GM23338 (cell line): Measurements from ENCODE around the gene PARD3. TPM values are rescaled to one million over a fixed set of nuclear protein-coding genes. Genes with fewer than 3 reads are reported as not detected.

Experiments
- ATAC-seq: fragments of 200-7000 bp; cut with Tn5 transposase; 3 replicates; pipeline ENCODE4 v1.9.1; 2020
- DNase-seq: peaks from one replicate; pipeline ENCODE4 v3.0.0-alpha.2; 2015; ENCODE audit warnings: low spot score
- H2AFZ ChIP-seq: fragments of 200-600 bp; sonication (generic); 2 replicates; pipeline ENCODE4 v1.8.0; 2016; ENCODE audit warnings: antibody characterized with exemption, mild to moderate bottlenecking, moderate library complexity
- H3F3A ChIP-seq: fragments of 200-600 bp; sonication (generic); replicated peaks from 2 replicates; pipeline ENCODE4 v1.8.0; 2017; ENCODE audit warnings: antibody characterized with exemption, mixed run types, low read depth
- H3K27ac ChIP-seq: fragments of 200-600 bp; sonication (generic); 2 replicates; pipeline ENCODE4 v1.6.1; 2016; ENCODE audit warnings: low read depth
- H3K27me3 ChIP-seq: fragments of 200-600 bp; sonication (generic); 2 replicates; pipeline ENCODE4 v1.8.0; 2016; ENCODE audit warnings: mild to moderate bottlenecking, mixed run types, moderate library complexity; ENCODE audit not compliant: insufficient read depth
- H3K36me3 ChIP-seq: fragments of 200-600 bp; sonication (generic); 2 replicates; pipeline ENCODE4 v1.8.0; 2016; ENCODE audit warnings: mild to moderate bottlenecking; ENCODE audit not compliant: insufficient read depth
- H3K4me1 ChIP-seq: fragments of 200-600 bp; sonication (generic); 2 replicates; pipeline ENCODE4 v1.8.0; 2016; ENCODE audit warnings: mild to moderate bottlenecking, moderate library complexity; ENCODE audit not compliant: insufficient read depth
- H3K4me2 ChIP-seq: fragments of 200-600 bp; sonication (generic); 2 replicates; pipeline ENCODE4 v1.7.1; 2017; ENCODE audit warnings: mixed run types
- H3K4me3 ChIP-seq: fragments of 200-600 bp; sonication (generic); 2 replicates; pipeline ENCODE4 v1.6.1; 2016; ENCODE audit warnings: mixed run types
- H3K79me2 ChIP-seq: fragments of 200-600 bp; sonication (generic); replicated peaks from 2 replicates; pipeline ENCODE4 v1.8.0; 2017; ENCODE audit warnings: mild to moderate bottlenecking; ENCODE audit not compliant: insufficient read depth
- H3K9me2 ChIP-seq: fragments of 200-600 bp; sonication (generic); 2 replicates; pipeline ENCODE4 v1.8.0; 2017; ENCODE audit not compliant: insufficient read depth
- H4K20me1 ChIP-seq: fragments of 200-600 bp; sonication (generic); replicated peaks from 2 replicates; pipeline ENCODE4 v1.8.0; 2017; ENCODE audit warnings: mild to moderate bottlenecking; ENCODE audit not compliant: insufficient read depth
- H3K27ac Mint-ChIP-seq: 2 replicates; pipeline ENCODE4 v1.8.0; 2020; ENCODE audit warnings: inconsistent platforms, mild to moderate bottlenecking, moderate library complexity, mixed read lengths
- H3K27me3 Mint-ChIP-seq: 3 replicates; pipeline ENCODE4 v1.8.0; 2022; ENCODE audit warnings: low read depth, mild to moderate bottlenecking, moderate library complexity, mixed read lengths, inconsistent platforms; ENCODE audit not compliant: insufficient read depth, poor library complexity
- H3K36me3 Mint-ChIP-seq: 3 replicates; pipeline ENCODE4 v1.8.0; 2021; ENCODE audit warnings: low read depth, mild to moderate bottlenecking, inconsistent platforms, moderate library complexity, mixed read lengths
- H3K4me1 Mint-ChIP-seq: 3 replicates; pipeline ENCODE4 v1.8.0; 2020; ENCODE audit warnings: mild to moderate bottlenecking, inconsistent platforms, mixed read lengths
- H3K4me3 Mint-ChIP-seq: 3 replicates; pipeline ENCODE4 v1.8.0; 2021; ENCODE audit warnings: moderate library complexity, mild to moderate bottlenecking, inconsistent platforms, mixed read lengths
- H3K9me3 Mint-ChIP-seq: 3 replicates; pipeline ENCODE4 v1.8.0; 2020; ENCODE audit warnings: moderate library complexity, mild to moderate bottlenecking, inconsistent platforms, mixed read lengths
- CREB1 ChIP-seq: fragments of 250-450 bp; sonication (Bioruptor Pico); IDR thresholded peaks from 2 replicates; pipeline ENCODE4 v1.5.0; 2020; ENCODE audit warnings: low read depth, mild to moderate bottlenecking, moderate library complexity
- EZH2 ChIP-seq: fragments of 200-600 bp; sonication (generic); IDR thresholded peaks from one replicate; pipeline ENCODE4 v1.8.0; 2017; ENCODE audit warnings: antibody characterized with exemption, mild to moderate bottlenecking, low read depth; ENCODE audit not compliant: unreplicated experiment
- EZH2phosphoT487 ChIP-seq: fragments of 200-600 bp; sonication (generic); IDR thresholded peaks from one replicate; pipeline ENCODE4 v1.8.1; 2018; ENCODE audit warnings: antibody characterized with exemption; ENCODE audit not compliant: unreplicated experiment
- JUNB ChIP-seq: IDR thresholded peaks from one replicate; pipeline ENCODE4 v1.6.1; 2016; ENCODE audit warnings: antibody characterized with exemption; ENCODE audit not compliant: unreplicated experiment
- NANOG ChIP-seq: IDR thresholded peaks from 2 replicates; pipeline ENCODE4 v1.6.1; 2016; ENCODE audit warnings: antibody characterized with exemption, borderline replicate concordance
- POLR2AphosphoS5 ChIP-seq: IDR thresholded peaks from 2 replicates; pipeline ENCODE4 v1.6.1; 2016; ENCODE audit warnings: antibody characterized with exemption, low read depth
- STAT1 ChIP-seq: IDR thresholded peaks from one replicate; pipeline ENCODE4 v1.6.1; 2016; ENCODE audit warnings: antibody characterized with exemption; ENCODE audit not compliant: unreplicated experiment
- ZNF114 ChIP-seq: fragments of 250-450 bp; sonication (Bioruptor Pico); IDR thresholded peaks from 2 replicates; pipeline ENCODE4 v1.5.0; 2020; ENCODE audit warnings: mild to moderate bottlenecking, moderate library complexity
- ZNF331 ChIP-seq: fragments of 250-450 bp; sonication (Bioruptor Pico); IDR thresholded peaks from 2 replicates; pipeline ENCODE4 v1.5.0; 2020; ENCODE audit warnings: low read depth, mild to moderate bottlenecking, moderate library complexity
- polyA plus RNA-seq: library from polyadenylated mRNA; unstranded; fragments of >200 nt; fragmentation: Nextera tagmentation; extraction: Ambion mirVana; gene quantifications from 2 replicates; pipeline ENCODE4 v1.2.1, GENCODE V29; 2016
- total RNA-seq: library from RNA; depleted of rRNA; stranded (reverse); fragments of >200 nt; shearing (Covaris generic); gene quantifications from 2 replicates; pipeline ENCODE4 v1.2.3, GENCODE V29; 2014
- TF ChIP-seq, protein P1 (sequence below): IDR thresholded peaks from one replicate; pipeline ENCODE4 v1.6.1; 2018; ENCODE audit warnings: antibody characterized with exemption; ENCODE audit not compliant: unreplicated experiment
- TF ChIP-seq, protein P2 (sequence below): fragments of 250-450 bp; sonication (Bioruptor Pico); IDR thresholded peaks from 2 replicates; pipeline ENCODE4 v1.5.0; 2020; ENCODE audit warnings: mild to moderate bottlenecking, moderate library complexity
- TF ChIP-seq, protein P3 (sequence below): IDR thresholded peaks from 2 replicates; pipeline ENCODE4 v1.6.1; 2016; ENCODE audit warnings: antibody characterized with exemption

The PARD3 gene
- total and polyA plus RNA-seq, 2 experiments from 2014 or later = 30.2 to 51.4 TPM

DNA sequence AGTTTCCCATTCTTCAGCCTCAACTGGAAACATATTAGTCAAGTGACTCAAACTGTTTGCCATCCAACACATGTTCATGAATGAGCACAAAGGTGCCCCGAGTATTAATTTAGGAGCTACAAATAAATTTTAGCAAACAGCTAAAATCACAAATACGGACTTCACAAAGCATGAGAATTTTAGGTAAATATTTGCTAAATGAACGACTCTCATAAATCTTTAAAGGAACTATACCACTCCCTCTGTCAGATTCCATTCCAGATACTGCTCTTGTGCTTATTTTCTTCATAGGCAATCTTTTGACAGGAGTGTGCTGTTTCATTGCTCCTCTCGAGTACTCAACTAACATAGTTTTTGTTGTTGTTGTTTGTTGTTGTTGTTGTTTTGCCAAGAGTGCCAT is 330.9 kb downstream of the PARD3 start:
- ATAC-seq = no peak
- H3K4me2 ChIP-seq = no peak overlapping the region
- Mint-ChIP-seq H3K36me3 (no peaks in the 10 kb centered on the region; the same call in 2 of the 3 replicates), H3K4me3 (no peak overlapping the region), H3K4me1 (peaks cover 29% of the 10 kb centered on the region), H3K27ac (no peak overlapping the region), H3K9me3 (no peaks in the 10 kb centered on the region), H3K27me3 (peaks cover 7% of the 10 kb centered on the region)
- H3K79me2 ChIP-seq = peaks cover 5% of the 10 kb centered on the region; the same call in 1 of the 2 replicates
- no peak overlapping the region for H3K4me3 ChIP-seq
- no peak overlapping the region for H2AFZ ChIP-seq
- DNase-seq = no peak
- peaks cover 6% of the 10 kb centered on the region; the same call in 1 of the 2 replicates for H3K4me1 ChIP-seq
- TF ChIP-seq CREB1 (CRISPR knock-in tag) = no peak
- TF ChIP-seq JUNB = no peak
- no peak for TF ChIP-seq EZH2
- no peak for TF ChIP-seq STAT1
- TF ChIP-seq POLR2AphosphoS5 = no peak
- no peaks in the 10 kb centered on the region for H3K36me3 ChIP-seq
- H3K27me3 ChIP-seq = no peaks in the 10 kb centered on the region
- H3K9me2 ChIP-seq = no peaks in the 10 kb centered on the region
- H4K20me1 ChIP-seq = no peaks in the 10 kb centered on the region
- H3F3A ChIP-seq = no peaks in the 10 kb centered on the region
- H3K27ac ChIP-seq = no peak overlapping the region

DNA sequence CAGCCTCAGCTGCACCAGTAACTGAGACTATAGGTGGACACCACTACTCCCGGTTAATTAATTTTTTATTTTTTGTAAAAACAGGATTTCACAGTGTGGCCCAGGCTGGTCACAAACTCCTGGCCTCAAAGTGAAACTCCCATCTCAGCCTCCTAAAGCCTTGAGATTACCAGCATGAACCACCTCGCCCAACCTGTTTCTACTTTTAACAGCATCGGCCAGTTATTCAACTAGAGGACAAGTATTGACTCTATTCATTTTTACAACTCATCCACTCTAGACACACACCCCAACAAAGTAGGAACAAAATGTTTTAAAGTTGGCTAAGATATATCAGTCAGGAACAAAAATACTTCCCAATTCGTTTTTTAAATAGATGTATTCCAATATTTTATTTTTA is 334.8 kb downstream of the PARD3 start:
- DNase-seq (no peak), ATAC-seq (no peak)
- no peak overlapping the region for H3K4me3 ChIP-seq
- Mint-ChIP-seq H3K27ac (no peak overlapping the region), H3K9me3 (no peaks in the 10 kb centered on the region), H3K27me3 (peaks cover 5% of the 10 kb centered on the region), H3K4me3 (no peak overlapping the region), H3K36me3 (no peaks in the 10 kb centered on the region; the same call in 2 of the 3 replicates), H3K4me1 (peaks cover 14% of the 10 kb centered on the region)
- H3K36me3 ChIP-seq = no peaks in the 10 kb centered on the region
- H3K27ac ChIP-seq = no peak overlapping the region
- no peaks in the 10 kb centered on the region for H3F3A ChIP-seq
- H3K4me2 ChIP-seq = no peak overlapping the region
- no peaks in the 10 kb centered on the region for H3K9me2 ChIP-seq
- no peaks in the 10 kb centered on the region for H3K4me1 ChIP-seq
- no peaks in the 10 kb centered on the region for H3K27me3 ChIP-seq
- no peaks in the 10 kb centered on the region for H4K20me1 ChIP-seq
- peaks cover 5% of the 10 kb centered on the region; the same call in 1 of the 2 replicates for H3K79me2 ChIP-seq
- H2AFZ ChIP-seq = no peak overlapping the region
- TF ChIP-seq, protein P1, sequence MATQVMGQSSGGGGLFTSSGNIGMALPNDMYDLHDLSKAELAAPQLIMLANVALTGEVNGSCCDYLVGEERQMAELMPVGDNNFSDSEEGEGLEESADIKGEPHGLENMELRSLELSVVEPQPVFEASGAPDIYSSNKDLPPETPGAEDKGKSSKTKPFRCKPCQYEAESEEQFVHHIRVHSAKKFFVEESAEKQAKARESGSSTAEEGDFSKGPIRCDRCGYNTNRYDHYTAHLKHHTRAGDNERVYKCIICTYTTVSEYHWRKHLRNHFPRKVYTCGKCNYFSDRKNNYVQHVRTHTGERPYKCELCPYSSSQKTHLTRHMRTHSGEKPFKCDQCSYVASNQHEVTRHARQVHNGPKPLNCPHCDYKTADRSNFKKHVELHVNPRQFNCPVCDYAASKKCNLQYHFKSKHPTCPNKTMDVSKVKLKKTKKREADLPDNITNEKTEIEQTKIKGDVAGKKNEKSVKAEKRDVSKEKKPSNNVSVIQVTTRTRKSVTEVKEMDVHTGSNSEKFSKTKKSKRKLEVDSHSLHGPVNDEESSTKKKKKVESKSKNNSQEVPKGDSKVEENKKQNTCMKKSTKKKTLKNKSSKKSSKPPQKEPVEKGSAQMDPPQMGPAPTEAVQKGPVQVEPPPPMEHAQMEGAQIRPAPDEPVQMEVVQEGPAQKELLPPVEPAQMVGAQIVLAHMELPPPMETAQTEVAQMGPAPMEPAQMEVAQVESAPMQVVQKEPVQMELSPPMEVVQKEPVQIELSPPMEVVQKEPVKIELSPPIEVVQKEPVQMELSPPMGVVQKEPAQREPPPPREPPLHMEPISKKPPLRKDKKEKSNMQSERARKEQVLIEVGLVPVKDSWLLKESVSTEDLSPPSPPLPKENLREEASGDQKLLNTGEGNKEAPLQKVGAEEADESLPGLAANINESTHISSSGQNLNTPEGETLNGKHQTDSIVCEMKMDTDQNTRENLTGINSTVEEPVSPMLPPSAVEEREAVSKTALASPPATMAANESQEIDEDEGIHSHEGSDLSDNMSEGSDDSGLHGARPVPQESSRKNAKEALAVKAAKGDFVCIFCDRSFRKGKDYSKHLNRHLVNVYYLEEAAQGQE = no peak
- no peak for TF ChIP-seq NANOG
- no peak for TF ChIP-seq ZNF331 (CRISPR knock-in tag)
- no peak for TF ChIP-seq EZH2
- TF ChIP-seq EZH2phosphoT487 = no peak
- TF ChIP-seq, protein P2, sequence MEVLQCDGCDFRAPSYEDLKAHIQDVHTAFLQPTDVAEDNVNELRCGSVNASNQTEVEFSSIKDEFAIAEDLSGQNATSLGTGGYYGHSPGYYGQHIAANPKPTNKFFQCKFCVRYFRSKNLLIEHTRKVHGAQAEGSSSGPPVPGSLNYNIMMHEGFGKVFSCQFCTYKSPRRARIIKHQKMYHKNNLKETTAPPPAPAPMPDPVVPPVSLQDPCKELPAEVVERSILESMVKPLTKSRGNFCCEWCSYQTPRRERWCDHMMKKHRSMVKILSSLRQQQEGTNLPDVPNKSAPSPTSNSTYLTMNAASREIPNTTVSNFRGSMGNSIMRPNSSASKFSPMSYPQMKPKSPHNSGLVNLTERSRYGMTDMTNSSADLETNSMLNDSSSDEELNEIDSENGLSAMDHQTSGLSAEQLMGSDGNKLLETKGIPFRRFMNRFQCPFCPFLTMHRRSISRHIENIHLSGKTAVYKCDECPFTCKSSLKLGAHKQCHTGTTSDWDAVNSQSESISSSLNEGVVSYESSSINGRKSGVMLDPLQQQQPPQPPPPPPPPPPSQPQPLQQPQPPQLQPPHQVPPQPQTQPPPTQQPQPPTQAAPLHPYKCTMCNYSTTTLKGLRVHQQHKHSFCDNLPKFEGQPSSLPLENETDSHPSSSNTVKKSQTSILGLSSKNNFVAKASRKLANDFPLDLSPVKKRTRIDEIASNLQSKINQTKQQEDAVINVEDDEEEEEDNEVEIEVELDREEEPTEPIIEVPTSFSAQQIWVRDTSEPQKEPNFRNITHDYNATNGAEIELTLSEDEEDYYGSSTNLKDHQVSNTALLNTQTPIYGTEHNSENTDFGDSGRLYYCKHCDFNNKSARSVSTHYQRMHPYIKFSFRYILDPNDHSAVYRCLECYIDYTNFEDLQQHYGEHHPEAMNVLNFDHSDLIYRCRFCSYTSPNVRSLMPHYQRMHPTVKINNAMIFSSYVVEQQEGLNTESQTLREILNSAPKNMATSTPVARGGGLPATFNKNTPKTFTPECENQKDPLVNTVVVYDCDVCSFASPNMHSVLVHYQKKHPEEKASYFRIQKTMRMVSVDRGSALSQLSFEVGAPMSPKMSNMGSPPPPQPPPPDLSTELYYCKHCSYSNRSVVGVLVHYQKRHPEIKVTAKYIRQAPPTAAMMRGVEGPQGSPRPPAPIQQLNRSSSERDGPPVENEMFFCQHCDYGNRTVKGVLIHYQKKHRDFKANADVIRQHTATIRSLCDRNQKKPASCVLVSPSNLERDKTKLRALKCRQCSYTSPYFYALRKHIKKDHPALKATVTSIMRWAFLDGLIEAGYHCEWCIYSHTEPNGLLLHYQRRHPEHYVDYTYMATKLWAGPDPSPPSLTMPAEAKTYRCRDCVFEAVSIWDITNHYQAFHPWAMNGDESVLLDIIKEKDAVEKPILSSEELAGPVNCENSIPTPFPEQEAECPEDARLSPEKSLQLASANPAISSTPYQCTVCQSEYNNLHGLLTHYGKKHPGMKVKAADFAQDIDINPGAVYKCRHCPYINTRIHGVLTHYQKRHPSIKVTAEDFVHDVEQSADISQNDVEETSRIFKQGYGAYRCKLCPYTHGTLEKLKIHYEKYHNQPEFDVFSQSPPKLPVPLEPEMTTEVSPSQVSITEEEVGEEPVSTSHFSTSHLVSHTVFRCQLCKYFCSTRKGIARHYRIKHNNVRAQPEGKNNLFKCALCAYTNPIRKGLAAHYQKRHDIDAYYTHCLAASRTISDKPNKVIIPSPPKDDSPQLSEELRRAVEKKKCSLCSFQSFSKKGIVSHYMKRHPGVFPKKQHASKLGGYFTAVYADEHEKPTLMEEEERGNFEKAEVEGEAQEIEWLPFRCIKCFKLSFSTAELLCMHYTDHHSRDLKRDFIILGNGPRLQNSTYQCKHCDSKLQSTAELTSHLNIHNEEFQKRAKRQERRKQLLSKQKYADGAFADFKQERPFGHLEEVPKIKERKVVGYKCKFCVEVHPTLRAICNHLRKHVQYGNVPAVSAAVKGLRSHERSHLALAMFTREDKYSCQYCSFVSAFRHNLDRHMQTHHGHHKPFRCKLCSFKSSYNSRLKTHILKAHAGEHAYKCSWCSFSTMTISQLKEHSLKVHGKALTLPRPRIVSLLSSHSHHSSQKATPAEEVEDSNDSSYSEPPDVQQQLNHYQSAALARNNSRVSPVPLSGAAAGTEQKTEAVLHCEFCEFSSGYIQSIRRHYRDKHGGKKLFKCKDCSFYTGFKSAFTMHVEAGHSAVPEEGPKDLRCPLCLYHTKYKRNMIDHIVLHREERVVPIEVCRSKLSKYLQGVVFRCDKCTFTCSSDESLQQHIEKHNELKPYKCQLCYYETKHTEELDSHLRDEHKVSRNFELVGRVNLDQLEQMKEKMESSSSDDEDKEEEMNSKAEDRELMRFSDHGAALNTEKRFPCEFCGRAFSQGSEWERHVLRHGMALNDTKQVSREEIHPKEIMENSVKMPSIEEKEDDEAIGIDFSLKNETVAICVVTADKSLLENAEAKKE (CRISPR knock-in tag) = no peak
- TF ChIP-seq JUNB = no peak
- TF ChIP-seq, protein P3, sequence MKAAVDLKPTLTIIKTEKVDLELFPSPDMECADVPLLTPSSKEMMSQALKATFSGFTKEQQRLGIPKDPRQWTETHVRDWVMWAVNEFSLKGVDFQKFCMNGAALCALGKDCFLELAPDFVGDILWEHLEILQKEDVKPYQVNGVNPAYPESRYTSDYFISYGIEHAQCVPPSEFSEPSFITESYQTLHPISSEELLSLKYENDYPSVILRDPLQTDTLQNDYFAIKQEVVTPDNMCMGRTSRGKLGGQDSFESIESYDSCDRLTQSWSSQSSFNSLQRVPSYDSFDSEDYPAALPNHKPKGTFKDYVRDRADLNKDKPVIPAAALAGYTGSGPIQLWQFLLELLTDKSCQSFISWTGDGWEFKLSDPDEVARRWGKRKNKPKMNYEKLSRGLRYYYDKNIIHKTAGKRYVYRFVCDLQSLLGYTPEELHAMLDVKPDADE = no peak
- no peak for TF ChIP-seq CREB1 (CRISPR knock-in tag)
- no peak for TF ChIP-seq STAT1
- TF ChIP-seq POLR2AphosphoS5 = no peak
- no peak for TF ChIP-seq ZNF114 (CRISPR knock-in tag)
